Measurements from ENCODE around the gene LIPG.
A peak's percentile ranks its signal among the peaks of the same experiment; 100 is the strongest.

Gene LIPG

DNA sequence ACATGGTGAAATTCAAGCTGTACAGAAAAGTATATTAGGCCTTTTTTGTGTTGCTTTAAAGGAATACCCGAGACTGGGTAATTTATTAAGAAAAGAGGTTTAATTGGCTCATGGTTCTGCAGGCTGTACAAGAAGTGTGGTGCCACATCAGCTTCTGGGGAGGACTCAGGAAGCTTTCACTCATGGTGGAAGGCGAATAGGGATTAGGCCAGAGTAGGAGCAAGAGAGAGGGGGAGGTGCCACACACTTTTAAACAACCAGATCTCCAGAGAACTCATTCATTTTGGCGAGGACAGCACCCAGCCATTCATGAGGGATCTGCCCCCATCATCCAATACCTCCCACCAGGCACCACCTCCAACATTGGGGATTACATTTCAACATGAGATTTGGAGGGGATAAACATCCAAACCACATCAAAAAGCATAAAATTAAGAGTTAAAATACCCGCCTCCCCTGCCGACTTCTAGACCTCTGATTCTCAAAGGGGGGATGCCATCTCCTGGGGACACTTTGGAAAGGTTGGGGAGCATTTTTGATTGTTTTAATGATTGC, 15.1 kb upstream of the LIPG start:
- no peak for DNase-seq

DNA sequence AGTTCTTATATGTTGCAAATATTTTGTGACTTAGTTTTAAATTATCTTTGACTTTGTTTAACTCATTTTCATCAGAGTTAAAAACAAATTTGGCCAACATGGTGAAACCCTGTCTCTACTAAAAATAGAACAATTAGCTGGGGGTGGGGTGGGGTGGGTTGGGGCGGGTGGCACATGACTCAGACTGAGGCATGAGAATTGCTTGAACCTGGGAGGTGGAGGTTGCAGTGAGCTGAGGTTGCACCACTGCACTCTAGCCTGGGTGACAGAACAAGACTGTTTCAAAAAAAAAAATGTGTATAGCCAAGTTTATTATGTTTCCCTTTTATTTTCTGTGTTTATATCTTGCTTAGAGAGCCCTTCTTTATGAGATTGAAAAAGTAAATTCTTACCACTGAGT, 14.2 kb upstream of the LIPG start:
- no peak for DNase-seq

DNA sequence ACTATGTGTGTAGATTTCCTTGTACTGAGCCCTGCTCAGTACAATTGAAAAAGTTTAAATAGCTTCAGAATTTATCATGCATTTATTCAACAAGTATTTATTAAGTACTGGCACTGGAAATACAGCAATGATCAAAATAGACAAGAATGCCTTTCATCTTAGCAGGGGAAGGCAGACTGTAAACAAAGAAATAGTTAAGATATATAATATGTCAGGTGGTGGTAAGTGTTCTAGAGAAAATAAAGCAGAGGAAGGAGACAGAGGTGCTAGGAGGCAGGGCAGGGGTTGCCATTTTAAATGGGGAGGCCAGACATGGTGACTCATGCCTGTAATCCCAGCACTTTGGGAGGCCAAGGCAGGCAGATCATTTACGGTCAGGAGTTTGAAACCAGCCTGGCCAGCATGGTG, 13.6 kb upstream of the LIPG start:
- no peak for DNase-seq

DNA sequence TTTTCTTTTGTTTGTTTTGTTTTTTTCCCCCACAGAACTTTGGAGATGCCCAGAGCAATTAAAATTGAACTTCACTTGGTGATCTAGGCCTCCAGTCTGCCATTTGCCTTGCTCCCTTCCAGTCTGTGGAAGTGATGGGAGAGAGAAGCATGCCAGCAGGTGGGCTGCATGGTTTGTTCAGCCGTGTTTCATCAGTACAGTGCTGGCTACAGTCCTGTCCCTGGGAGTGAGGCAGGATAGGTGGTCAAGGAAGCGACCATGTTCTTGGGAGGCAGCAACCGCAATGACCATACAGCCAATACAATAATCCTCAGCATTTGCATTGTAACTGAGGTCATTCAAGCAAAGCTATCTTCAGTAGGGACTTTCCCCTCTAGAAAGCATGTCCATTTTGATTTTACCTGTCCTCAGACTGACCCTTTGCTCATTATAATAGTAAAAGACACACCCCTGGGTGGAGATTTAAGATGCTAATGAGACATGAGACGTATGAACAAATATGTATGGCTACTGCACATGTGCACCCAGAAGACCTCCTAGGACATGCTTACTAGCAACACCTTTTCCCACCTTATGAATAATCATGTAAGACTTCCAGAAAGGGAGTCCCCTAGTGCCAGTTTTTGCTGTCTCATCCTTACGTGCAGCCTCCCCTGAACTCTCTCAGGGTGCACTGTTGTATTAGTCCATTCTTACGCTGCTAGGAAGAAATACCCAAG, 11.1 kb upstream of the LIPG start:
- no peak for DNase-seq

DNA sequence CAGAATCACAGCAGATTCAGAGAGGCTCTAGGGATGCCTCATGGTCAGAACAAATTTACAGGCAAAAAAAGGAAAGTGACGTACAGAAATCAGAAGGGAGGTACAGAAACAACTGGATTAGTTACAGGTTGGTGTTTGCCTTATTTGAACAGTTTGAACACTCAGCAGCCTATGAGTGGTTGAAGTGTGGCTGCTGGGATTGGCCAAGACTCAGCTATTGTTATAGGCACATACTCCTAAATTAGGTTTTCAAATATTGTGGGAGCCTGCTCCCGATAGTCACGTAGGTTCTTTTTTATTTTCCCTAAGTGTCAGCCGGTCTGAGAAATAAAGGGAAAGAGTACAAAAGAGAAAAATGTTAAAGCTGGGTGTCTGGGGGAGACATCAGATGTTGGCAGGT, 8.9 kb upstream of the LIPG start:
- no peak for DNase-seq

DNA sequence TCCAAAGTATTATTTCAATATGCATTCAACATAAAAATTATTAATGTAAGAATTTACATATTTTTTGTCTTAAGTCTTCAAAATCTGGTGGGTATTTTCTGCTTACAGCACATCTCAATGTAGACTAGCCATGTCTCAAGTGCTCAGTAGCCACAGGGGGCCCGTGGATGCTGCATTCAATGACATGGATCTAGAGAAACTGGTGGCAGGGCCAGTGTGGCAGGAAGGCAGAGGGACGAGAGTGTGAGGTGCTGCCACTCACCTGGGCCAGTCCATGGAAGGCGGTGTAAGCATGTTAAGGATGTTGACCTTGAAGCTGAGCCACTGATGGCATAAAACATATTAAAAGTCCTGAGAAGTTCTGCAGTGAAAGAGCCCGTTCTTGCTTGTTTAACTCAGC, 6.2 kb upstream of the LIPG start:
- DNase-seq: no peak

DNA sequence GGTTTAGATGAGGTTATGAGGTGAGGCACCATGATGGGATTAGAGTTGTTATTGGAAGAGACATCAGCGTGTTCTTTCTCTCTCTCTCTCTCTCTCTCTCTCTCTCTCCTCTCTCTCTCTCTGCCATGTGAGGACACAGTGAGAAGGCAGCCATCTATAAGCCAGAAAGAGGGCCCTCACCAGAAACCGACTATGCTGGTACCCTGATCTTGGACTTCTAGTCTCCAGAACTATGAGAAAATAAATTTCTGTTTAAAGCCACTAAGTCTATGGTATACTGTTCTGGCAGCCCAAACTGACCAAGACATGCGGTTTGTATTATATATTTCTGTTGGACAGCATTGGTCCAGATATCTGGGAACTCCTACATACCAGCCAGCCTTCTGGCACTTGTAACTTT, 3.5 kb upstream of the LIPG start:
- no peak for DNase-seq

DNA sequence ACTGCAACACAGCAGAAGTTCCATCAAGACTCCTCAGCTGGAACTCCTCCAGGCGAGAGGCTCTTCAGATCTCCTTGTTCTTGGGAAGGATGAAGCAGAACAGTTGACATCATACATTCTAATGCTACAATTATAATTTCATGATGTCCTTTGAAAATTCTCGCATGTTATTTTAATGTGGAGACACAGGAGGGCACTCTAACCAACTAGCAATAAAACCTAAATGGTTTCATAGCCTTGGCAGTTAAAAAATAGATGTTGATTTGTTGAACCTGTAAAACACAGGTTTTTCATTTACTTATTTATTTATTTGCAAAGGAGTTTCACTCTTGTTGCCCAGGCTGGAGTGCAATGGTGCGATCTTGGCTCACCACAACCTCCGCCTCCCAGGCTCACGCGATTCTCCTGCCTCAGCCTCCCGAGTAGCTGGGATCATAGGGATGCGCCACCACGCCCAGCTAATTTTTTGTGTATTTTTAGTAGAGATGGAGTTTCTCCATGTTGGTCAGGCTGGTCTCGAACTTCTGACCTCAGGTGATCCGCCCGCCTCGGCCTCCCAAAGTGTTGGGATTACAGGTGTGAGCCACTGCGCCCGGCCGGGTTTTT, 2.4 kb upstream of the LIPG start:
- DNase-seq: peak in 1 of 2 experiments; percentile 55

DNA sequence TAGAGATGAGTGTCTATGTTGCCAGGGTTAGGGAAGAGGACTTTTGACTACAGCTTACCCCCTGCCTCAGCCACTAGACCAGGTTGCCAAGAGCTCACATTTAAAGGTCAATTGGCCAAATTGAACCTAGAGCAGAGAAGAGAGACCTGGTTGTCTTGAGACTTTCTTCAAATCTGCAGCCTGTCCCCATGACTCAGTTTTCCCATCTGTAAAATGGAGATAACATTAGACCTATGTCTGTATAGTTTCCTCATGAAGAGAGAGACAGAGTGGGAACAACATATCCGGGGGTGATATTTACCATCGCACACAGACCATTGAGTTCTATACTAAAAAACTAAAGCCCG, 1.6 kb upstream of the LIPG start:
- DNase-seq: no peak

DNA sequence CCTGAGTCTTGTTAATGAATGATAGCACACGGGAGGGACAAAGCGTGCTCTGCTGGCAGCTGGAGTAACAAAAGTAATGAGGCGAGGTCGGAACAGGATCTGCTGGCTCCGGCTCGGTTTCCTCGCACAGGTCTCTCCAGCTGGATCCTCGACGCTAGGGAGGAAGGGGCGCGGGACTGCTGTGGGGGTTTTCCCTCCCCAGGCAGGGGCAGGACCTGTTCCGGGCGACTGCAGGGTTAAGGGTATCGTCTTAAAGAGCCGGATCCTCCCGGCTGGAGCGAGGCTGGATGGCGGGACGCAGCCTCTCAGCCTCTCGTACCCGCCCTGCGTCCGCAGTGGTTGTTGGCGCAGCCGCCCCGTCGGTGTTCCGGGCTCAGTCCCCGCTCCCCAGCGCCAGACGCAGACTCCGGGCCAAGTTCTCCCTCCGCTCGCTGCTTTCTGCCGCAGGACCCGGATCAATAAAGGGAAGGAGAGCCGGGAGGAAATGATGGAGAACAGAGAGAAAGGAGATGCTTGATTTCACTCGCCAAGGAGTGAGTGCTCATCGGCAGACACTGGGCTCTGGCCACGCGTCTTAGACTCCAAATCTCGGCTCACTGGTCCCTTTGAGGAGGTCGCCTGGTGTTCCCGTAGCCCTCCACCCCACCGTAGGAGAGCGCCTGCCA, 1.1 kb upstream of the LIPG start:
- peak; percentile 27 to 68 for DNase-seq

DNA sequence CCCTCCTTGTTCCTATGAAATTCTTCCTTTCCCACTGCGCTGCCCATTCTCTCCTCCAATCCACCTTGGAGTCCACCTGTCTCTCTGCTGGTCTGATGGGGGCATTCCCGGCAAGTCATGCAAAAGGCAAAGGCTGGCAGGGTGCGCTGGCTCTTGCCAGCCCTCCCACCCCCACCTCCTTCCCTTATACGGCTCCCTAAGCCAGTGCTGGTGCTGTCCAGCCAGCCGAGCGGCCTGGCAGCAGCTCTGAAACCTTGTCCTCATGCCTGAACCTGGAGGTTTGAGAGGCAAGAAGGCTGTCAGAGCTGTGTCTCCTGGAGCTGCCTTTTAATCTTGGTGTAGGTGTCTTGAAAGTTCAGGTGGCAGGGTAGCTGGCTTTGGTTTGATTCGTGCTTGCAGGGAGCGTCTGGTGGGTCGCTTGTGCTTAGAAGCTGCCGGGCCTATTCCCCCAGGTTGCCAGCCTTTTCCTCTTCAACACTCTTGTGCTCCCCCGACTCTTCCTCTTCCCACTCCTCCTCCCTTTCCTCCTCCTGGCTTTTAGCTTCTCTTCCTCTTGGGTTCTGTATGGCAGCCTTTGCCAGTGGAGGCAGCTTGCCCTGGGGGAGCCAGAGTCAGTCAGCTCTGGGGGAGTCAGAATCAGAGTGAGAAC, 748 bp downstream of the LIPG start:
- peak in 1 of 2 experiments; percentile 20 for DNase-seq

DNA sequence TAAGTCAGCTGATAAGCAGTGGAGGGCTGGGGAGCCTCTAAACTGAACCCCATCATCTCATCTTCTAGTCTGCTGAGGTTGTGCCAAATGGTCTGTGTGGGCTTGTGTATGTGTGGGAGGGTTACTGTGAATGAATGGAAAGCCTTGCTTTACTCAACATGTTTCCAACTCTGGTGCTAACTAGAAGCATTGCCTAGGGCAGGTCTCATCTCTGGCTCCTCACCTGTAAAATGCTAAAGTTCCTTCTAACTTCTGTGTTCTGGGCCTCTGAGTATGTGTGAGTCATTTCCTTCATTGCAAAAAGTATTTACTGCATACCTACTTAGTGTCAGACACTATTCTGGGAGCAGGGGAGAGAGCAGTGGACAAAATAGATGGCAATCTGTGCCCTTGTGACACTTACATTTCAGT, 1.3 kb downstream of the LIPG start:
- DNase-seq: no peak

DNA sequence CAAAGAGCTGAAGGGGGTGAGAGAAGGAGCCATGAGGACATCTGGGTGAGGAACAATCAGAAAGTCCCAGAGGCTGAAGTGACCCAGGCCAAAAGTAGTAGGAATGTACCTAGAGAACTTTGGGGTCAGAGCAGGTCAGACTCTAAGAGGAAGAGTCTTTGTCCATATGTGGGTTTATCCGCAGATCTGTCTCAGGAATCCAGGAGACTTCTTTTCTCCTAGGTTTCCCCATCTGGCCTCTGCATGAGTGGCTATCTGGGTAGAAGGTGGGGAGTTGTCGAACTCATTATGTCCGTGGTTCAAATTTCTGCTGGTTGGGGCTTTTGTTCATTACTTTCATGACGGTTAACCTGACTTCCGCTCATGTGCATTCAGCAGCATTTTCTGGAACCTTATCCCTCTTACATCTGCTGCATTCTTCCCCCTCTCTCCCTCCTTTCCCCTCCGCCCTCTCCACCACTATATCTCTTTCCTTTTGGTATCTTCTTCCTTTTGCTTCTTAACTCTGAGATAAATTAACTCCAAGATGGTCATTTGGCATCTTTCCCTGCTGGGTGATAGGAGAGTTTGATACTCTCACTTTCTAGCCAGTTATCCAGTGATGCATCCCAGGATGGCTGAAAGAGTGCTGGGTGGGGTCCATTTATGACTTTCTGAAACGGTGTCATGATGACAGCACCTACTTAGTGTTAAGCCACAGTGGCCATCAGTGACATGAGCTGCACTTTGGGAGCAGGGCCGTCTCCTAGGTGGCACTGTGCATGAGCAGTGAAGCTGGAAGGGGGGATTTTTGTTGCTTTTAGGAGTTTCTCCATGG, 2.1 kb downstream of the LIPG start:
- DNase-seq: no peak

DNA sequence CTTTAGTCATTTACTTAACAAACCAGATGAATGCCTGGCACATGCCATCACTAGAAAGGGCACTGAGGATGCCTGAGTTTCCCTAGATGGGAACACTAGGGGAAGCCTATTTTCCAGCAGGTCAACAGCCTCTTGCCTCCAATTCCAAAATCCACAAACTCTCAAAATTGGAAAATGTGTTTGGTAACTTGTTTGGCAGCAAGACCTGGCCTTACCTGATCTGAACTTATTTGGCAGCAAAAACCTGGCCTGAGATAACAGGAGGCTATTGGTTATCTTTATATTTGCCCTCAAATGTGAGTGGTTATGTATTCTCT, 2.6 kb downstream of the LIPG start:
- no peak for DNase-seq

DNA sequence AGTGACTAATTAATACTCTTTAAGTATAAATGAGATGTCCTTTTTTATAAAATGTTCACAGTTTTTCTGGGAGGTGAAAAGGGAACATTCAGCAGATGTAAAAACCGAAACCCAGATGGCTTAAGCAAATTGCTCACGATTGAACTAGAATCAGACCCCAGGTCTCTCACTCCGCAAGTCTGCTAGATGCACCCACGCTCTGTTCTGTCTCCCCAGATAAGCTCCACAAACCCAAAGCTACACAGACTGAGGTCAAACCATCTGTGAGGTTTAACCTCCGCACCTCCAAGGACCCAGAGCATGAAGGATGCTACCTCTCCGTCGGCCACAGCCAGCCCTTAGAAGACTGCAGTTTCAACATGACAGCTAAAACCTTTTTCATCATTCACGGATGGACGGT, 3.2 kb downstream of the LIPG start:
- DNase-seq: no peak

DNA sequence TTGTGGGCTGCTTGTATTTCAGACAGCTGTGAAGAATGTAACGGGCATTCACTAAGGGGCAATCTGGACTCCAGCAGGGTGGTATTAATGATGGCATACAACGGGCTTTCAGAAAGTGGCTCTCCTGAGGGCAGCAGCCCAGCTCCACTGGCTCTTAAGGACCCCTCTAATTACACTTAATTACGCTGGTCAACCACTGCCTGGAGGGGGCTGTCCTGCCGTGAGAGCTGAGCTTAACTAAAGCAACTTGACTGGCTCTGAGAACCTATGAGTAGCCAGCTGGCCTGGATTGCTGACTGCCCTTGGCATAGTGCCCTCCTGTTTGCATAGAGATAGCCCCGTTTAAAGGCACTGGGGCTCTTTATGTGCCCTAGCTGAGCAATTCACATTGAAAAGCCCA, 3.8 kb downstream of the LIPG start:
- DNase-seq: no peak

DNA sequence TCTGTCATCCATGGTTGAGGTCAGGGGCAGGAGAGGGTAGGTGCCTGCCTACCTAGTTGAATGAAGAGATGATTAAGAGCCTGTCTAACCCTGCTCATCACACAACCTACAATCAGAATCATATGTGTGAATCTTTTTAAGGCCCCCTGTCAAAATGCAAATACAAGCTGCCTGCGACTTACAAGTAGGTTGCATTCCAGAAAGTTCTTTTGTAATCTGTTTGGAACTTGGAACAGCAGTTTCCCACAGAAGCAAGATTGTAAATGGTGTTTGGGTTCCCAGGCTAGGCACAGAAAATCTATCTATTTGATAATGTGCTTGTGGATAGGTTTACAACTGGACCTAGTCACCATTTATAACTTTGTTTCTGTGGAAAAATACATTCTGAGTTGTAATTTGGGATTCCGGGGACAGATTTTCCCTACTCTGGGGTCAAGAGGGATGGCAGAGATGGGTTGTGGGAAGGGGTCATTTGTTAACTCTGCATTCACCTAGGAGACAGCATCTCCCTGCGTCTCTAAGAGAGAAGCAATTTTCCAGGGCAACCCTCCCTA, 4.4 kb downstream of the LIPG start:
- no peak for DNase-seq

DNA sequence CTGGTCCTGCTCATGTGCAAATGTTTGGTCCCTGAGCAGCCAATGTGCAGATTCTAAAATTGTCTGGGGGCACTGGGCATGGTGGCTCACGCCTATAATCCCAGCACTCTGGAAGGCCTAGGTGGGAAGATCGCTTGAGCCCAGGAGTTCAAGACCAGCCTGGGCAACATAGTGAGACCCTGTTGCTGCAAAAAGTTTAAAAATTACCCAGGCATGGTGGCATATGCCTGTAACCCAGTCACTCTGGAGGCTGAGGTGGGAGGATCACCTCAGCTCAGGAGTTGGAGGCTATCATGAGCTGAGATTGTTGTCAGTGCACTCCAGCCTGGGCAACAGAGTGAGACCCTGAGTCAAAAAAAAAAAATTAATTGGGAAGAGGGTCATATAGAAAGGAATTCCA, 5.1 kb downstream of the LIPG start:
- DNase-seq: no peak

DNA sequence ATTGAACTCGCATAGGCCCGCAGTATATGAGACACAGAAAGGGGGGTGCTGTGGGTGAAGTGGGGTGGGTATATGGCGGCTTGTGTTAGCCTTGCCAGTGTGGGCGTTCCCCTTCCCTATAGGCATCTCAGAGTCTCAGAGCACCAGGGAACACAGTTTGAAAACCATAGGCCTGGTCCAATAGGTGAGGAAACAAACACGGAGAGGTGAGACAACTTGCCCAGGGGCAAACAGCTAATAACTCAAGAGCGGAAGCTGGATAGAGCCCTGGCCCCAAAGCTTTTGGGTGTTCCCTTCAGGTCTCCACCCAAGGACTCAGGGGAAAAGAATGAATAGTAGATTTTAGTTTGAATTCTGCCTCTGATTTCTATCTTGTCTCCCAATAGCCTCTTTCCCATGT, 7.9 kb downstream of the LIPG start:
- no peak for DNase-seq

DNA sequence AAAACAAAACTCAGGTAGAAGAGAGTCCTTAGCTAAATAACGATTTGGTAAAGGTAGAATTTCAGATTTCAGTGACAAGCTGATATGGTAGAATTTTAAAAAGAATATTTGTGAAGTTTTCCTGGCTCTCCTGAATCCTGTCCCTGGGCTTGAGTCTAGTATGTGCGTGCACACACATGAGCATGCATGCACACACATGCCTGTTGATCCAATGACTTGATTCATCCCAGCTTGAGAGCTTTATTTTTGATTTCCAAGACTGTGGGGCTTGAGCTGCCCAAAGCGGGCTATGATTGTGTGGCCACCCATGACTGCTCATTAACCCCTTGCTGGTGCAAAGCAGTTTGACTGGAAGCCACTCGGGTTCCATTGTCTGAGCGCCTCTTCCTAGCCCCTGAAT, 9.0 kb downstream of the LIPG start:
- DNase-seq: no peak

DNA sequence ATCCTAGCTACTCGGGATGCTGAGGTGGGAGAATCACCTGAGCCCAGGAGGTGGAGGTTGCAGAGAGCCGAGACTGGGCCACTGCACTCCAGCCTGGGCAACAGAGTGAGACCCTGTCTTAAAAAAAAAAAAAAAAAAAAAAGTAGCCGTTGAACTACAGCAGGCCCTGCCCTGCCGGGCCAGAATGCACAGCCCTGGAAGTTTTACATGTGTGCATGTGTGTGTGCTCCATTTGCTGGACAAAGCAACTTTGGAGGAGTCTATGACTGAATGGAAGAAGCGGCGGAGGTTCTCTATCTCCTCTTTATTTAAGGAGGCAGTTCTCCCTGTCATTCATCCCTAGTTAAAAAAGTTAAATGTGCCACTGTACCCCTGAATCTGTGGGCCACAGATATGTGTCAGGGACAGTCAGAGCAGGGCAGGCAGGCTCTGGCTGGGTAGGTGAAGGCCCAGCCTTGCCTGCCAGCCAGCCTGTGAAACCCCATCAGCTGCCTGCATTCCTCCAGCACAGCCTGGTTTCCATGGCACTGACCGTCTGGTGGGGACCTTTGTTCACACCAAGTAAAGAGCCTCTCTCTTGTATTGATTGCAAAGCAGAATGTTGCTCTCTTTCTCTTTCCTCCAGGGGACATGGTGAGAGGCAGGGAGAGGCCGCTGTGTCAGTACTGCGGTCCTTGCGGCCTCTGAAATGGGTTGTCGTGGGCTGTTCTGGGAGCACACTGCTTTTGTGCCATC, 10.9 kb downstream of the LIPG start:
- DNase-seq: no peak

DNA sequence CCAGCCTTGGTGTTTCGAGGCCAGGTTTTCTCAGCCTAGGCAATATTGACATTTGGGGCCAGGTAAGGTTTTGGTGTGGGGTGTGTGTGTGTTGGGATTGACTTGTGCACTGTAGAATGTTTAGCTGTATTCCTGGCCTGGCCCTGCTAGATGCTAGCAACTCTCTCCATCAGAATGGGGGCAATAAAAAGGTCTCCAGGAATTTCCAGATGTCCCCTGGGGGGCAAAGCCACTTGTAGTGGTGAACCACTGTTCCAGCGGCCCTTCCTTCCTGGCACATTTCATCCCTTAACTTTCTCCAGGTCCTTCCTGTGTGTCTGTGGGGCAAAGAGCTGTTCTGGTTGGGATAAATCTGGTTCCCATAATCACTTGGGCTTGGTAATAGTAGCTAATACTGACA, 12.0 kb downstream of the LIPG start:
- no peak for DNase-seq
